HepG2 (cell line): ENCODE measurements around the gene EMC9. TPM values are rescaled to one million over a fixed set of nuclear protein-coding genes. Genes with fewer than 3 reads are reported as not detected.

Experiments
- ATAC-seq: fragments of 200-7000 bp; cut with Tn5 transposase; 3 replicates; pipeline ENCODE4 v1.9.1; 2020; ENCODE audit warnings: mild to moderate bottlenecking, moderate library complexity
- BruUV-seq: library from RNA; stranded (reverse); fragments of 400-500 nt; replicated peaks from 2 replicates; lab custom pipeline; 2021; lab: Mats Ljungman, UMichigan
- CTCF ChIA-PET: fragments of 300-600 bp; formaldehyde crosslinking; extraction: SDS; loops from one replicate; lab custom pipeline; 2021; ENCODE audit warnings: low total read pairs, inconsistent platforms, low intra/inter-chr PET ratio; lab: Yijun Ruan, JAX
- POLR2A ChIA-PET: fragments of 350-600 bp; sonication (Branson Sonifier 250); formaldehyde crosslinking; loops from one replicate; lab custom pipeline; 2020; ENCODE audit warnings: antibody characterized with exemption, inconsistent platforms; lab: Yijun Ruan, JAX
- DNase-seq: peaks from one replicate; pipeline ENCODE4 v3.0.0-alpha.2; 2015; ENCODE audit warnings: low spot score
- FAIRE-seq: peaks from 3 replicates; lab custom pipeline; 2011; peaks lifted over from hg19 to GRCh38; lab: Jason Lieb, UNC
- H2AFZ ChIP-seq: one replicate; pipeline ENCODE4 v1.6.1; 2011; ENCODE audit warnings: low read length, inconsistent platforms
- H3K27ac ChIP-seq: fragments of 300-600 bp; 3 replicates; pipeline ENCODE4 v1.8.0; 2011; ENCODE audit warnings: mixed run types, mild to moderate bottlenecking, mixed read lengths, low read length, inconsistent platforms; ENCODE audit not compliant: insufficient read depth; ENCODE audit errors: extremely low read length
- H3K27me3 ChIP-seq, 2 experiments: fragments of 200-600 bp in 1 of 2; 2 replicates in 1 of 2; 3 replicates in 1 of 2; pipeline versions ENCODE4 v1.6.0 to v1.8.0; 2011; ENCODE audit warnings: low read length in 2 of 2, mild to moderate bottlenecking in 2 of 2, moderate library complexity in 2 of 2, inconsistent platforms in 1 of 2; ENCODE audit not compliant: insufficient read depth in 2 of 2, control insufficient read depth in 1 of 2
- H3K36me3 ChIP-seq, 2 experiments: fragments of 200-600 bp in 1 of 2; replicated peaks in 1 of 2; 2 replicates in 1 of 2; 3 replicates in 1 of 2; pipeline versions ENCODE4 v1.5.1 to v1.8.0; 2011; ENCODE audit warnings: low read length in 2 of 2, inconsistent platforms in 1 of 2; ENCODE audit not compliant: insufficient read depth in 2 of 2, control insufficient read depth in 1 of 2
- H3K4me1 ChIP-seq: 2 replicates; pipeline ENCODE4 v1.5.1; 2012; ENCODE audit warnings: low read length, inconsistent platforms; ENCODE audit not compliant: insufficient read depth
- H3K4me2 ChIP-seq: 2 replicates; pipeline ENCODE4 v1.6.0; 2011; ENCODE audit warnings: low read depth, low read length, inconsistent platforms
- H3K4me3 ChIP-seq, 3 experiments: fragments of 200-600 bp in 1 of 3; sonication (generic), shearing (Covaris generic) in 1 of 3; replicated peaks in 1 of 3; 2 replicates each; pipeline ENCODE4 v1.5.1; 2011 to 2016; ENCODE audit warnings: low read length in 3 of 3, inconsistent platforms in 2 of 3, low read depth in 2 of 3, mild to moderate bottlenecking in 2 of 3, control low read depth in 1 of 3, mixed read lengths in 1 of 3; ENCODE audit not compliant: insufficient read depth in 1 of 3
- H3K79me2 ChIP-seq: one replicate; pipeline ENCODE4 v1.6.1; 2011; ENCODE audit warnings: low read length, inconsistent platforms; ENCODE audit not compliant: insufficient read depth
- H3K9ac ChIP-seq: 2 replicates; pipeline ENCODE4 v1.6.0; 2011; ENCODE audit warnings: mild to moderate bottlenecking, low read depth, low read length, inconsistent platforms; ENCODE audit not compliant: insufficient read depth
- H3K9me3 ChIP-seq: 2 replicates; pipeline ENCODE4 v1.5.1; 2012; ENCODE audit warnings: mild to moderate bottlenecking, low read length
- H4K20me1 ChIP-seq: 2 replicates; pipeline ENCODE4 v1.6.0; 2011; ENCODE audit warnings: inconsistent platforms, mild to moderate bottlenecking, low read length, moderate library complexity; ENCODE audit not compliant: insufficient read depth
- AGO1 ChIP-seq: fragments of 200-400 bp; formaldehyde crosslinking; IDR thresholded peaks from 2 replicates; pipeline ENCODE4 v1.6.1; 2017; ENCODE audit warnings: mild to moderate bottlenecking, low read depth, low read length, moderate library complexity; ENCODE audit not compliant: poor library complexity, severe bottlenecking
- AGO2 ChIP-seq: fragments of 200-400 bp; formaldehyde crosslinking; optimal IDR thresholded peaks from 2 replicates; pipeline ENCODE3; 2017; ENCODE audit warnings: mild to moderate bottlenecking, low read depth, low read length, moderate library complexity
- HNRNPL ChIP-seq: fragments of 200-400 bp; formaldehyde crosslinking; IDR thresholded peaks from 2 replicates; pipeline ENCODE4 v1.6.1; 2017; ENCODE audit warnings: mild to moderate bottlenecking, low read depth, low read length
- HOXD1 ChIP-seq: sonication (generic); formaldehyde crosslinking; IDR thresholded peaks from 2 replicates; pipeline ENCODE4 v1.5.0; 2020; ENCODE audit warnings: missing genetic modification reagents
- POLR2AphosphoS5 ChIP-seq: IDR thresholded peaks from 2 replicates; pipeline ENCODE4 v1.6.1; 2012; ENCODE audit warnings: low read depth, low read length
- SALL2 ChIP-seq: sonication (generic); formaldehyde crosslinking; IDR thresholded peaks from 2 replicates; pipeline ENCODE4 v1.8.1; 2023; ENCODE audit warnings: mild to moderate bottlenecking, missing genetic modification reagents, inconsistent platforms
- ZMYM2 ChIP-seq: sonication (generic); formaldehyde crosslinking; IDR thresholded peaks from 2 replicates; pipeline ENCODE4 v1.8.0; 2022; ENCODE audit warnings: mild to moderate bottlenecking, missing genetic modification reagents
- ZNF432 ChIP-seq: sonication (generic); formaldehyde crosslinking; IDR thresholded peaks from 2 replicates; pipeline ENCODE4 v1.5.0; 2020; ENCODE audit warnings: missing genetic modification reagents, mild to moderate bottlenecking, borderline replicate concordance
- WGBS: methylation state at CpG from one replicate; pipeline ENCODE4 v1.1.6; 2017; ENCODE audit warnings: low lambda C conversion rate; 5-methylcytosine and 5-hydroxymethylcytosine counted together
- in situ Hi-C: cut with HindIII; loops from 2 replicates; pipeline ENCODE4 v1.10.0; 2017; ENCODE audit warnings: low pct_unique_long_range_greater_than_20kb; ENCODE audit not compliant: extremely low pct_ligation_motif_present
- intact Hi-C: fragments of 100-400 bp; cut with micrococcal nuclease; formaldehyde crosslinking; loops from one replicate; pipeline ENCODE4 v1.10.0; 2022; ENCODE audit not compliant: unreplicated experiment
- polyA plus RNA-seq, 8 experiments: library from polyadenylated mRNA; depleted of rRNA in 3 of 8; stranded (reverse) in 7 of 8; unstranded in 1 of 8; fragments of >200 nt; fragmentation: Illumina TruSeq in 4 of 8; extraction: Trizol in 4 of 8; gene quantifications; 2 replicates each; pipeline versions ENCODE4 v1.2.1 to v1.2.3, GENCODE V29; 2011 to 2016; ENCODE audit warnings: low read depth in 4 of 8, missing spikeins in 1 of 8, mixed read lengths in 1 of 8; ENCODE audit not compliant: insufficient read depth in 1 of 8
- total RNA-seq, 5 experiments: library from RNA; depleted of rRNA; stranded (reverse); fragments of >200 nt; fragmentation: Illumina TruSeq; extraction: Trizol; gene quantifications; 2 replicates each; pipeline ENCODE4 v1.2.3, GENCODE V29; 2016; ENCODE audit warnings: low read depth in 1 of 5
- TF ChIP-seq, protein P1 (sequence below): sonication (generic); formaldehyde crosslinking; IDR thresholded peaks from 2 replicates; pipeline ENCODE4 v1.4.0; 2020; ENCODE audit warnings: missing genetic modification reagents
- TF ChIP-seq, protein P2 (sequence below): sonication (generic); formaldehyde crosslinking; IDR thresholded peaks from 2 replicates; pipeline ENCODE4 v1.8.1; 2023; ENCODE audit warnings: mild to moderate bottlenecking, missing genetic modification reagents, borderline replicate concordance
- TF ChIP-seq, protein P3 (sequence below): sonication (generic); formaldehyde crosslinking; IDR thresholded peaks from 2 replicates; pipeline ENCODE4 v1.4.0; 2020; ENCODE audit warnings: mild to moderate bottlenecking, missing genetic modification reagents
- TF ChIP-seq, protein P4 (sequence below): sonication (generic); formaldehyde crosslinking; IDR thresholded peaks from 2 replicates; pipeline ENCODE4 v1.8.1; 2023; ENCODE audit warnings: mild to moderate bottlenecking, missing genetic modification reagents

The EMC9 gene
- total and polyA plus RNA-seq, 2 of the 13 experiments (the other 11 are each of a cell fraction or from before 2014, with no cell fraction given): 60.5 to 78.7 TPM

DNA sequence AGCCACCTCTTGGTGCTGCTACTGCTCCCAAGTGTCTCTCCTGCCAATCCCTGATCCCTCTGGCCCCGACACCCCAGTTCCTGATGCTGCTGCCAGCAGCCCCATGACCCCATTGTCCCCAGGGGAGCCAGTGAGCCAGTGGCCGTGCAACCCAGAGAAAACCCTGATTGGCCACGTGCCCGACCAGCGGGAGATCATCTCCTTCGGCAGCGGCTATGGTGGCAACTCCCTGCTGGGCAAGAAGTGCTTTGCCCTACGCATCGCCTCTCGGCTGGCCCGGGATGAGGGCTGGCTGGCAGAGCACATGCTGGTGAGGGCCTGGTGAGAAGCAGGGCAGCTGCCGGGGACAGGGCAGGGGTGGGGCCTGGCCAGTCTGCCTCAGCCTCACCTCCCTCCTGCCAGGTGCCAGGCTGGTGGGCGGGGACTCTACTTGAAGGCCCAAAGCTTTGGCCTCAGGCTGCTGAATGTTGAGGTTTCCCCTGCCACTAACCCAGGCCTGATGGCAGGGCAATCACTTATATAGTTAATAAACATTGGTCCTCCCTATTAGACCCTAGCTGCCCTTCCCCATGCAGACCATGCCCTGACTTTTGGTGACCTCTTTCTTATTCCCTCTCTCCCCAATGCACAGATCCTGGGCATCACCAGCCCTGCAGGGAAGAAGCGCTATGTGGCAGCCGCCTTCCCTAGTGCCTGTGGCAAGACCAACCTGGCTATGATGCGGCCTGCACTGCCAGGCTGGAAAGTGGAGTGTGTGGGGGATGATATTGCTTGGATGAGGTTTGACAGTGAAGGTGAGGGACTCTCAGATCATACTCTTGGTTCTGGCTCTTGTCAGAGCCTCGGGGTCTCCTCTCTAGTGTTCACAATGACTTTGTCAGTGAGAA is 42.2 kb downstream of the EMC9 start:
- peaks cover 0 to 6% of the 10 kb centered on the region in 2 experiments; a peak in 1 of 5 replicates for H3K27me3 ChIP-seq
- H3K4me2 ChIP-seq: no peak overlapping the region
- DNase-seq: no peak
- intact Hi-C loops (no loop called here), in situ Hi-C loops (no loop called here)
- FAIRE-seq: no peak
- peaks cover 28% of the 10 kb centered on the region for H3K79me2 ChIP-seq
- POLR2A ChIA-PET: interaction anchor here (1.0 to 14.4 kb wide), 5 partner anchors 7 to 41 kb away, joined by 3 to 627 read pairs (median 133); partner anchors contain the start of genes DCAF11, NRL and PSME1
- H4K20me1 ChIP-seq: 0 out of 2 replicates have a peak, but pooled peaks cover 4% of the 10 kb centered on the region
- H3K4me1 ChIP-seq: peaks cover 50% of the 10 kb centered on the region
- H3K27ac ChIP-seq: no peak overlapping the region
- no peak overlapping the region for H2AFZ ChIP-seq
- H3K36me3 ChIP-seq: peaks cover 47 to 65% of the 10 kb centered on the region in 2 experiments
- 95% methylated on average over 17 of the region's 17 CpGs for WGBS
- H3K9me3 ChIP-seq: no peaks in the 10 kb centered on the region
- H3K9ac ChIP-seq: no peak overlapping the region
- no peak overlapping the region for H3K4me3 ChIP-seq
- CTCF ChIA-PET: no interaction called here
- no peak for ATAC-seq
- no TSS peak for BruUV-seq
- TF ChIP-seq, protein P1, sequence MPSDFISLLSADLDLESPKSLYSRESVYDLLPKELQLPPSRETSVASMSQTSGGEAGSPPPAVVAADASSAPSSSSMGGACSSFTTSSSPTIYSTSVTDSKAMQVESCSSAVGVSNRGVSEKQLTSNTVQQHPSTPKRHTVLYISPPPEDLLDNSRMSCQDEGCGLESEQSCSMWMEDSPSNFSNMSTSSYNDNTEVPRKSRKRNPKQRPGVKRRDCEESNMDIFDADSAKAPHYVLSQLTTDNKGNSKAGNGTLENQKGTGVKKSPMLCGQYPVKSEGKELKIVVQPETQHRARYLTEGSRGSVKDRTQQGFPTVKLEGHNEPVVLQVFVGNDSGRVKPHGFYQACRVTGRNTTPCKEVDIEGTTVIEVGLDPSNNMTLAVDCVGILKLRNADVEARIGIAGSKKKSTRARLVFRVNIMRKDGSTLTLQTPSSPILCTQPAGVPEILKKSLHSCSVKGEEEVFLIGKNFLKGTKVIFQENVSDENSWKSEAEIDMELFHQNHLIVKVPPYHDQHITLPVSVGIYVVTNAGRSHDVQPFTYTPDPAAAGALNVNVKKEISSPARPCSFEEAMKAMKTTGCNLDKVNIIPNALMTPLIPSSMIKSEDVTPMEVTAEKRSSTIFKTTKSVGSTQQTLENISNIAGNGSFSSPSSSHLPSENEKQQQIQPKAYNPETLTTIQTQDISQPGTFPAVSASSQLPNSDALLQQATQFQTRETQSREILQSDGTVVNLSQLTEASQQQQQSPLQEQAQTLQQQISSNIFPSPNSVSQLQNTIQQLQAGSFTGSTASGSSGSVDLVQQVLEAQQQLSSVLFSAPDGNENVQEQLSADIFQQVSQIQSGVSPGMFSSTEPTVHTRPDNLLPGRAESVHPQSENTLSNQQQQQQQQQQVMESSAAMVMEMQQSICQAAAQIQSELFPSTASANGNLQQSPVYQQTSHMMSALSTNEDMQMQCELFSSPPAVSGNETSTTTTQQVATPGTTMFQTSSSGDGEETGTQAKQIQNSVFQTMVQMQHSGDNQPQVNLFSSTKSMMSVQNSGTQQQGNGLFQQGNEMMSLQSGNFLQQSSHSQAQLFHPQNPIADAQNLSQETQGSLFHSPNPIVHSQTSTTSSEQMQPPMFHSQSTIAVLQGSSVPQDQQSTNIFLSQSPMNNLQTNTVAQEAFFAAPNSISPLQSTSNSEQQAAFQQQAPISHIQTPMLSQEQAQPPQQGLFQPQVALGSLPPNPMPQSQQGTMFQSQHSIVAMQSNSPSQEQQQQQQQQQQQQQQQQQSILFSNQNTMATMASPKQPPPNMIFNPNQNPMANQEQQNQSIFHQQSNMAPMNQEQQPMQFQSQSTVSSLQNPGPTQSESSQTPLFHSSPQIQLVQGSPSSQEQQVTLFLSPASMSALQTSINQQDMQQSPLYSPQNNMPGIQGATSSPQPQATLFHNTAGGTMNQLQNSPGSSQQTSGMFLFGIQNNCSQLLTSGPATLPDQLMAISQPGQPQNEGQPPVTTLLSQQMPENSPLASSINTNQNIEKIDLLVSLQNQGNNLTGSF (CRISPR knock-in tag): 0 out of 2 replicates have a peak, but pooled peaks have one; percentile 43
- TF ChIP-seq HNRNPL: peak; percentile 67; the same call in 1 of the 2 replicates
- TF ChIP-seq, protein P2, sequence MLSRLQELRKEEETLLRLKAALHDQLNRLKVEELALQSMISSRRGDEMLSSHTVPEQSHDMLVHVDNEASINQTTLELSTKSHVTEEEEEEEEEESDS (CRISPR knock-in tag): 0 out of 2 replicates have a peak, but pooled peaks have one; percentile 40
- TF ChIP-seq AGO2: peak; percentile 93
- peak; percentile 37 for TF ChIP-seq AGO1
- TF ChIP-seq HOXD1 (CRISPR knock-in tag): 0 out of 2 replicates have a peak, but pooled peaks have one; percentile 28
- TF ChIP-seq, protein P3, sequence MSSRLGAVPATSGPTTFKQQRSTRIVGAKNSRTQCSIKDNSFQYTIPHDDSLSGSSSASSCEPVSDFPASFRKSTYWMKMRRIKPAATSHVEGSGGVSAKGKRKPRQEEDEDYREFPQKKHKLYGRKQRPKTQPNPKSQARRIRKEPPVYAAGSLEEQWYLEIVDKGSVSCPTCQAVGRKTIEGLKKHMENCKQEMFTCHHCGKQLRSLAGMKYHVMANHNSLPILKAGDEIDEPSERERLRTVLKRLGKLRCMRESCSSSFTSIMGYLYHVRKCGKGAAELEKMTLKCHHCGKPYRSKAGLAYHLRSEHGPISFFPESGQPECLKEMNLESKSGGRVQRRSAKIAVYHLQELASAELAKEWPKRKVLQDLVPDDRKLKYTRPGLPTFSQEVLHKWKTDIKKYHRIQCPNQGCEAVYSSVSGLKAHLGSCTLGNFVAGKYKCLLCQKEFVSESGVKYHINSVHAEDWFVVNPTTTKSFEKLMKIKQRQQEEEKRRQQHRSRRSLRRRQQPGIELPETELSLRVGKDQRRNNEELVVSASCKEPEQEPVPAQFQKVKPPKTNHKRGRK: no peak
- TF ChIP-seq, protein P4, sequence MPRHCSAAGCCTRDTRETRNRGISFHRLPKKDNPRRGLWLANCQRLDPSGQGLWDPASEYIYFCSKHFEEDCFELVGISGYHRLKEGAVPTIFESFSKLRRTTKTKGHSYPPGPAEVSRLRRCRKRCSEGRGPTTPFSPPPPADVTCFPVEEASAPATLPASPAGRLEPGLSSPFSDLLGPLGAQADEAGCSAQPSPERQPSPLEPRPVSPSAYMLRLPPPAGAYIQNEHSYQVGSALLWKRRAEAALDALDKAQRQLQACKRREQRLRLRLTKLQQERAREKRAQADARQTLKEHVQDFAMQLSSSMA (CRISPR knock-in tag): 0 out of 2 replicates have a peak, but pooled peaks have one; percentile 2
- TF ChIP-seq ZNF432 (CRISPR knock-in tag): no peak
- peak; percentile 44 for TF ChIP-seq POLR2AphosphoS5
- TF ChIP-seq ZMYM2: no peak
- peak; percentile 58; the same call in 1 of the 2 replicates for TF ChIP-seq SALL2 (CRISPR knock-in tag)
